GM21717 (cell line): Measurements from ENCODE around the gene KDM4C.

Experiments used
- ATAC-seq: cut with Tn5 transposase; IDR thresholded peaks from one replicate; pipeline ENCODE4 v1.9.1; 2021; ENCODE audit warnings: mild to moderate bottlenecking, moderate library complexity; ENCODE audit not compliant: unreplicated experiment

Gene KDM4C

GRCh38 chr9:7121664-7122063 is 363.9 kb downstream of the KDM4C start:
- ATAC-seq = no peak

- ATAC-seq = no peak
Observed at GRCh38 chr9:7123743-7124142, 366.0 kb downstream of the KDM4C start.

GRCh38 chr9:7125231-7125630 is 367.5 kb downstream of the KDM4C start:
- ATAC-seq = no peak

- ATAC-seq = no peak
Observed at GRCh38 chr9:7129391-7129790, 371.6 kb downstream of the KDM4C start.

GRCh38 chr9:7130266-7130820 is 372.6 kb downstream of the KDM4C start:
- ATAC-seq = no peak

GRCh38 chr9:7132605-7133004 is 374.8 kb downstream of the KDM4C start:
- no peak for ATAC-seq

- no peak for ATAC-seq
Observed at GRCh38 chr9:7135735-7136134, 378.0 kb downstream of the KDM4C start.

- no peak for ATAC-seq
Observed at GRCh38 chr9:7137040-7137439, 379.3 kb downstream of the KDM4C start.

GRCh38 chr9:7137571-7137970 is 379.8 kb downstream of the KDM4C start:
- no peak for ATAC-seq

GRCh38 chr9:7139886-7140285 is 382.1 kb downstream of the KDM4C start:
- no peak for ATAC-seq

GRCh38 chr9:7140401-7140800 is 382.6 kb downstream of the KDM4C start:
- ATAC-seq = no peak

- no peak for ATAC-seq
Observed at GRCh38 chr9:7143645-7144200, 385.9 kb downstream of the KDM4C start.

- no peak for ATAC-seq
Observed at GRCh38 chr9:7144265-7145046, 386.7 kb downstream of the KDM4C start.

- no peak for ATAC-seq
Observed at GRCh38 chr9:7145361-7146069, 387.7 kb downstream of the KDM4C start.

GRCh38 chr9:7146582-7146981 is 388.8 kb downstream of the KDM4C start:
- no peak for ATAC-seq

GRCh38 chr9:7147121-7148090 is 389.6 kb downstream of the KDM4C start:
- no peak for ATAC-seq

GRCh38 chr9:7148243-7148765 is 390.5 kb downstream of the KDM4C start:
- no peak for ATAC-seq

GRCh38 chr9:7149258-7149657 is 391.5 kb downstream of the KDM4C start:
- ATAC-seq = no peak

GRCh38 chr9:7150153-7150890 is 392.5 kb downstream of the KDM4C start:
- ATAC-seq = no peak

- ATAC-seq = no peak
Observed at GRCh38 chr9:7153134-7153533, 395.4 kb downstream of the KDM4C start.
